ENCODE data around the gene RHOT2. TPM values are rescaled to one million over a fixed set of nuclear protein-coding genes. Genes with fewer than 3 reads are reported as not detected.

Gene RHOT2
- total RNA-seq, 1 experiment from 2014 or later, result 38.5 TPM

DNA sequence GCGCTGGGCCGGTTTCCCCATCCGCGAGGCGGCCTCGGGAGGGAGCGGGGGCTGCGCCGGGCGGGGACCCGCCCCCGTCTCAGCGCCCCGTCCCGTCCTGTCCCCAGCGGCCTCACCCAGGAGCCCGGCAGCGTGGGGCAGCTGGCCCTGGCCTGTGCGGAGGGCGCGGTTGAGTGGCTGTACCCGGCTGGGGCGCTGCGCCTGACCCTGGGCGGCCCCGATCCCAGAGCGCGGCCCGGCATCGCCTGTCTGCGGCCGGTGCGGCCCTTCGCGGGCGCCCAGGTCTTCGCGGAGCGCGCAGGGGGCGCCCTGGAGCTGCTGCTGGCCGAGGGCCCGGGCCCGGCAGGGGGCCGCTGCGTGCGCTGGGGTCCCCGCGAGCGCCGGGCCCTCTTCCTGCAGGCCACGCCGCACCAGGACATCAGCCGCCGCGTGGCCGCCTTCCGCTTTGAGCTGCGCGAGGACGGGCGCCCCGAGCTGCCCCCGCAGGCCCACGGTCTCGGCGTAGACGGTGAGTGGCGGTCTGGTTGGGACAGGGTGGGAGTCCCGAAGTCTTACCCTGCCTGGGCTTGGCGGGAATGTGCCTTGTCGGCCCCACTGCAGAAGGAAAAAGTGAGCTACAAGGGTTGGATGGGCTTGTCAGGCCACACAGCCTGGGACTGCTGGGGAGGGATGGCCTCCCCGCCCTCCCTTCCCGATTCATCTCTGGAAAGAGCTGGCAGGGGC, 47.7 kb downstream of the RHOT2 start:
- DNase-seq (ENCODE audit: low read depth), result no peak

DNA sequence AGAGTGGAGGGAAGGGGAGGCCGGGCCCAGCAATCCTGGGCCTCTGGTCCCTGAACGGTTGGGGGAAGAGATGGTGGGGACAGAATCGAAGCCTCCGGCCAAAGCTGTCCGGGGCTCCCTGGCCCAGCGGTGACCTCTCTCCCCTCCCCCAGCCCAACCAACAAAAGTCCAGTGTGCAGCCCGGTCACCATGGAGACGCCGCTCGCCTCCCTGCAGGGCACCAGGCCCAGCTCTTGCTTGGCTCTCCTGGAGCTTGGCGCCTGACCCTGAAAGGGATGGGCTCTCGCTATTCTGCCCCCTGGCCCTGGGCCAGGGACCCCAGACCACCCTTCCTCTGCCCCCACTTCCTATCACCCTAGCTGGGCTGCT, 48.3 kb downstream of the RHOT2 start:
- peak; percentile 87 for DNase-seq (ENCODE audit: low read depth)

DNA sequence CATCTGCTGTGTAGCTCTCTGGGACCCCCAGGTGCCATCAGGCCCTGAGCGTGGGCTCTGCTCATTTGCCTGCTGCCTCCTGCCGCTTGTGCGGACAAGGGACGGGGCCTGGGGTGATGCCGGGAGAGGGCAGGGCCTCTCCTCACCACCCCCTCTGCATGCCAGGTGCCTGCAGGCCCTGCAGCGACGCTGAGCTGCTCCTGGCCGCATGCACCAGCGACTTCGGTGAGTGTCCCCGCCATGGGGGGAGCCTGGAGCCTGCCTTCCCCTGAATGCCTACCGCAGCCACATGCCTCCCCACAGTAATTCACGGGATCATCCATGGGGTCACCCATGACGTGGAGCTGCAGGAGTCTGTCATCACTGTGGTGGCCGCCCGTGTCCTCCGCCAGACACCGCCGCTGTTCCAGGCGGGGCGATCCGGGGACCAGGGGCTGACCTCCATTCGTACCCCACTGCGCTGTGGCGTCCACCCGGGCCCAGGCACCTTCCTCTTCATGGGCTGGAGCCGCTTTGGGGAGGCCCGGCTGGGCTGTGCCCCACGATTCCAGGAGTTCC, 48.9 kb downstream of the RHOT2 start:
- DNase-seq (ENCODE audit: low read depth), result no peak

DNA sequence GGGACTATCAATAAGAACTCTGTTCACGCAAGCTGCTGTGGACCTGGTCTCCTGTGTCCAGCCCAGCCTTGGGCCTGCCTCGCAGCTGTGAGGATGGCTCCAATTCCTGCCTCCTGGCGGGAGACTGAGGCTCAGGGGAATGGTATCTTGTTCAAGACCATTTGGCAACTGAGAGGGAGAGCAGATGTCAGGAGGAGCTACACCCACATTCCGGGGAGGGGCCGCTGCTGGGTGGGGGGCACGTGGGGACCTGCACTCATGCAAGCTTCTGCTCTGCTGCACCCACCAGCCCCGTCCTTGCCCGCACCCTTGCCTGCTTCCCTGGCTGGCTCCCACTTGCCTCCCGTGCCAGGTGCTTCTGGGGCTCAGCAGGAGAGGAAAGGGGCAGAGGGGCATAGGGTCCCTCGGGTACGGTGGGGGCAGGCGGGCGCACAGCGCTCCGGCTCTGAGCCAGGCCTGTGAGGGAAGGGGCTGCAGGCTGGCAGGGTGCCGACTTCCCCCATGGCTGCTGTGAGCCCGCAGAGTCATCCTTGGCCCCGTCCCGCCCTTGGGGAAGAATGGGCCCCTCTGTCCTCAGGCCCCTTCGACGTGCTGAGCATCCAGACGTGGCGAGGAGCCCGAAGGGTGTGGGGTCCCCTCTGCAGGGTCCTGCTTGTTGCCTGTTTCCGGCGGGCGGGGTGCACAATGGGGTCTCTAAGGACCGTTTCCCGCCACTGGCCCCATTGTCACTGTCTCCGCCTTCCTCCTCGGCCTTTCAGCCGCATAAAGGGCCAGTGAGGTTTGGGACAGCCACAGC, 49.7 kb downstream of the RHOT2 start:
- no peak for DNase-seq (ENCODE audit: low read depth)

DNA sequence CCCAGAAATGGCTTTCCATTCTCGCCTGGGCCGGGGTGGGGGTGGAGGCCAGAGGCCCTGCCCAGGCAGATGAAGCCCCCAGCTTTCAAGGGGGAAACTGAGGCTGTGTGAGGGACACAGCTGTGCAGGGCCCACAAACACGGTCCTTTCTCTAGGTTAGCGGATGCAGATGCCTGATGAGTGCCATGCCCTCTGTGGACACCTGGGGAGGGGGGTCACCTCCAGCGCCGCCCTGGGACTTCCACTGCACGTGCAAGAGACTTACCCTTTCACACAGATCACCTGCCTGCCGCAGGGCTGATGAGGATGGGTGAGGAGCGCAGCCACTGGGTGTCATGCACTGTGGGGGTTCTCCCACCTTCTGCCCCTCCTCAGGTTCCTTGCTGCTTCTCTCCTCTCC, 50.5 kb downstream of the RHOT2 start:
- no peak for DNase-seq (ENCODE audit: low read depth)

- DNase-seq (ENCODE audit: low read depth), result no peak
These were observed 51.0 kb downstream of the RHOT2 start for GRCh38 chr16:718922-719321.

DNA sequence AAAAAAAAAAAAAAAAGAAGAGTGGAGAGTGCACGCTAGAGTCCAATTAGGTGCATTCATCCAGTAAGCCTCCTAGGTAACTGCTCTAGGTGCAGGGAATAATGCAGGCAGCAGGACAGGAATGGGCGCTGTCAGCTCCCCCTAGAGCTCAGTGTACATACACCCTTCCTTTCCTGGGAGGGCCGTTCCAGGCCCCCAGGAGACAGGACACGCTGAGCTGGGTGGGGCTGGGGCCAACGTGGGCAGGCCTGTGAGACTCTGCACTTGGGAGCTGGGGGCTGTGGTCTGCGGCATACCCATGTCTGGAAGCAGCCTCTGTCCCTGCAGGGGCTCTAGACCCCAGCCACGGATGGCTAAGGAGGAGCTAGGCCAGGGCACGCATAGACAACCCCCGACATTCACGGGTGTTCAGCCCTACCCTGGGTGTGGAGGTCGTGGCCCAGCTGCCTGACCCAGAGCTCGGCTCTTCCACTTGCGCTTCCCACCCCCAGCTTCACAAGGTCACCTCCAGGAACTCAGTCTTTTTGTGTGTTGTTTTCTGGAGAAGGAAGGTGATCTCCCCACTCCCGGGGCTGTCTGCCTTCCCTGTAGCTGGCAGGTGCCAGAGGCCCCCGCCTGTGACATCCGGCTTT, 52.0 kb downstream of the RHOT2 start:
- DNase-seq (ENCODE audit: low read depth), result peak; percentile 66

DNA sequence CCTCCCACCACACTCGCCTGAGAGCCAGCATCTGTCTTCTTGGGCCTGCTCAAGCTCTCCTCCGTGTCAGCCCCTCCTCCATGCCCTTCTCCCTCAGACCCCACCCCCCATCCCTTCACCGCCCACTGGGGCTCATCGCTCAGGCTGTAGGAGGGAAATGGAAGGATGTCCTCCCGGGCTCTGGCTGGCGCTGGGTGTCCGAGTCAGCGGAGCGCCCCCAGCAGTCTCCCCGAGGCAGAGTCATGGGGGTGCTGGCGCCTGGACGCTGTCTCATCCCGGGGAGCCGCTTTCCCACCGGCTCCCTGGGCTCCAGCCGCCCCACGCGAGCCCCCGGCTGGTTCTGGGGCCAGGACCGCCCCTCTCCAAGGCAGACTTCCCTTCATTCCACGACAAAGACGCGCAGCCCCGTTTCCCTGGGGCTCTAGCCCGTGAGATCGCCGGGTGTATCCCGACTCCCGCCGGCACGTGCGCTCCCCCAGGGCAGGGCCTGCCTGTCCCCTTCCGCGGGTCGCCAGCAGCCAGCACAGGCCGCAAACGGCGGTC, 52.6 kb downstream of the RHOT2 start:
- peak; percentile 83 for DNase-seq (ENCODE audit: low read depth)

DNA sequence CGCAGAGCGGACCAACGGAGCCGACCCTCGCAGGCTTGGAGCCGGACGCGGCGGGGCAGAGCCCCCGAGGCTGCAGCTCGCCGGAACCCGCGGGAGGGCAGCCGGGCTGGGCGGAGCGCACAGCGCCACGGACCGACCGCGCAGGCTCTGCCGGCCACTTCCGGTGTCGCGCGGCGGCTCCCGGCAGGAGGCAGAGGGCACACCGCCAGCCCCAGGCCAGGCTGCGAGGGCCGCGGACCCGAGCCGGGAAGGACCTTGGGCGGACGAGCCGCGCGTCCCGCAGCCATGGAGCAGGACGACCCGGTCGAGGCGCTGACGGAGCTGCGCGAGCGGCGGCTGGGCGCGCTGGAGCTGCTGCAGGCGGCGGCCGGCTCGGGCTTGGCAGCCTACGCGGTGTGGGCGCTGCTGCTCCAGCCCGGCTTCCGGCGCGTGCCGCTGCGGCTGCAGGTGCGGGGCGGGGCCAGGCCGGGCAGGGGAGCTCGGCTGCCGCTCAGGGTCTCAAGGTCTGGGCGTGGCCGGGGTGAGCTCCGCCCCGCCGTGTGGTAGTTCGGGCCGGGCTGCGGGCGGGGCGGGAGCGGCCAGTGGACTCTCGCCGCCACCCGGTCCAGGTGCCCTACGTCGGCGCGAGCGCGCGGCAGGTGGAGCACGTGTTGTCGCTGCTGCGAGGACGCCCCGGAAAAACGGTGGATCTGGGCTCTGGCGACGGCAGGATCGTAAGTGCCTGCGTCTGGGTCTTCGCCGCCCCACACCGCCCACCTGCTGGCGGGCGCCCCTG, 53.2 kb downstream of the RHOT2 start, which contains the start of gene ANTKMT:
ANTKMT (plus strand) TSS at position 157 of the 775 bp plus-strand sequence; CDS start at position 286, 129 bp downstream.
- DNase-seq (ENCODE audit: low read depth), result peak; percentile 72

DNA sequence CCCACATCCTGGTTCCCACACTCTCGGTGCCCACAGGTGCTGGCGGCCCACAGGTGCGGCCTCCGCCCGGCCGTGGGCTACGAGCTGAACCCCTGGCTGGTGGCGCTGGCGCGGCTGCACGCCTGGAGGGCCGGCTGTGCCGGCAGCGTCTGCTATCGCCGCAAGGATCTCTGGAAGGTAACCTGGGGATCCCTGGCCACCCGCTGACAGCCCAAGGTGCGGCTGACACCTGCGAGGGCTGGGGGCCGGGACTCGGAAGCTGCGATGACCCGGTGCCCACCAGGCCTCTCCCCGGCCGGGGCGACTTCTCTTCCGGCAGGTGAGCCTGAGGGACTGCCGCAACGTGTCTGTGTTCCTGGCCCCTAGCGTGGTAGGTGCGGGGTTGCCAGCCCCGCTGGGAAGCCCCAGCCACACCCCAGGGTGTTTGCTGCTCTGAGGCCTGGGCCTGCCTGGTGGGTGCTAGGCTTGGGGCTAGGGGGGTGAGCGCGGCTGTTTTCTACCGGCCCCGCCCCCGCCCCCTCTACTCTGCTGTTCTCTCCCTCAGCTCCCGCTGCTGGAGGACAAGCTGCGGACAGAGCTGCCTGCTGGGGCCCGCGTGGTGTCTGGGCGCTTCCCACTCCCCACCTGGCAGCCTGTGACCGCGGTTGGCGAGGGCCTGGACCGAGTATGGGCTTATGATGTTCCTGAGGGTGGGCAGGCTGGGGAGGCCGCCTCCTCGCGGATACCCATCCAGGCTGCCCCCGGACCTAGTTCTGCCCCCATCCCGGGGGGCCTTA, 54.0 kb downstream of the RHOT2 start:
- DNase-seq (ENCODE audit: low read depth), result no peak

DNA sequence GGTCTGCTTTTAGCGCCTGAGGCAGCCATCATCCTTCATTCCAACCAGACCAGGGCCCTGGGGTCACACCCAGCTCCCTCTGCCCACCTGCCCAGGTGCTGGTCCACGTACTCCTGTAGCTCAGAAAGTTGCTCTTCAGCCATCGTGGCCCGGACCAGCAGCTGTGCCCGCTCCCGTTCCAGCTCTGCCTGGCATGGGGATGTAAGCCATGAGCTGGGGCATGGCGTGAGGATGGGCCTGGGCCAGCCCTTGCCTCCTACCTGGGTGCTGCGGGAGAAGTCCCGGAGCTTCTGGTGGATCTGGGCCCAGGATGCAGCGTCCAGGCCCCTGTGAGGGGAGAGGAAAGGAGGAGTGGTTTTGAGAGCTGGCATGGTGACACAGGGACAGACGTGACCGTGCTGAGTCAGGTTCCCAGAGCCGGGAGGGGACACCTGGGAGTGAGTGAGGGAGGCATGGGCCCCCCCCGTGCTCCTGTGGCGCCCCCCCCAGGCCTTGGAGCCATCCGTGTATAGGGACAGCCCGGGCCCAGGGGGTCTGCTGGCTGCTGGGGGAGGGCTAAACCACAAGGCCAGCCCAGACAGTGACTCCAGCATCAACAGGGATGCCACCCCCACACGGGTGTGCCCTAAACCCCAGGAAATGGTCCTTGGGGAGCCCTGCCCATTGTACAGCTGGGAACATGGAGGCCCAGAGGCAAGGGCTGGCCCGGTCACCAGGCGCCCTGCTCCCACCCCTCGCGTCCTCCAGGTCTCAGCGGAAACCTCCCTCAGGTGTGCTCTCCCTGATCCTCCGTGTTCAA, 55.1 kb downstream of the RHOT2 start:
- DNase-seq (ENCODE audit: low read depth), result no peak

DNA sequence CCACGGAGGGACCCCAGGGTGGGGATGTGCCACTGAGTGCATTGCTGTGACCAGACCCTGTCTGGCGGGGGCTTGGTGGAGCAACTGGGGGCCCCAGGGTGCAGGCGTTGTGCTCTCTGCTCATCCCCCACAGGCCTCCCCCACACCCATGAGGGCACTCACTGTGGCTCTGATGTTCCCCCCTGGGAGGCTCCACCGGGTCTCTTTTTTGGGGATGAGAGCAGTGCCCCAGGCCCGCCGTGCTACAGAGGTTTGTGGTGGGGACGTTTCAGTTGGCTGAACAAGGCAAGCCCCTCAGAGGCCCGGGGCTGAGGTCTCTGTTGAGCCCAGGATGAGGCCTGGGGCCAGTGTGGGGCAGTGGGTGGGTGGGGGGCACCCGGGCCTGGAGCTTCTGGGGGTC, 55.8 kb downstream of the RHOT2 start:
- DNase-seq (ENCODE audit: low read depth), result no peak

Other genes with a start within 250 kb of the RHOT2 start
- 14.0 and 21.1 TPM in 2 replicates for gene RAB11FIP3, start 242.5 kb upstream of the RHOT2 start, total RNA-seq (2014; rRNA removed; shearing (Covaris generic))
- 23.2 and 36.7 TPM in 2 replicates for gene CAPN15, start 140.4 kb upstream of the RHOT2 start, total RNA-seq (2014; rRNA removed; shearing (Covaris generic))
- not detected in 2 replicates for gene PRR35, start 107.7 kb upstream of the RHOT2 start, total RNA-seq (2014; rRNA removed; shearing (Covaris generic))
- gene NHLRC4, start 101.1 kb upstream of the RHOT2 start, total RNA-seq (2014; rRNA removed; shearing (Covaris generic)), result 0.12 TPM in 1 of 2 replicates, not detected in the other
- 35.9 and 43.8 TPM in 2 replicates for gene PIGQ, start 98.2 kb upstream of the RHOT2 start, total RNA-seq (2014; rRNA removed; shearing (Covaris generic))
- gene RAB40C, start 78.1 kb upstream of the RHOT2 start, total RNA-seq (2014; rRNA removed; shearing (Covaris generic)), result 15.2 and 16.8 TPM in 2 replicates
- gene WFIKKN1, start 37.1 kb upstream of the RHOT2 start, total RNA-seq (2014; rRNA removed; shearing (Covaris generic)), result 0.62 and 2.9 TPM in 2 replicates
- 150 and 177 TPM in 2 replicates for gene METTL26, start 31.8 kb upstream of the RHOT2 start, total RNA-seq (2014; rRNA removed; shearing (Covaris generic))
- 8.5 and 20.9 TPM in 2 replicates for gene MCRIP2, start 26.3 kb upstream of the RHOT2 start, total RNA-seq (2014; rRNA removed; shearing (Covaris generic))
- 15.8 and 16.1 TPM in 2 replicates for gene WDR90, start 18.8 kb upstream of the RHOT2 start, total RNA-seq (2014; rRNA removed; shearing (Covaris generic))
- gene RHBDL1, start 7.5 kb downstream of the RHOT2 start, total RNA-seq (2014; rRNA removed; shearing (Covaris generic)), result 0.15 TPM in 1 of 2 replicates, not detected in the other
- gene STUB1, start 12.3 kb downstream of the RHOT2 start, total RNA-seq (2014; rRNA removed; shearing (Covaris generic)), result 133 and 153 TPM in 2 replicates
- 57.8 and 68.5 TPM in 2 replicates for gene JMJD8, start 16.2 kb downstream of the RHOT2 start, total RNA-seq (2014; rRNA removed; shearing (Covaris generic))
- gene WDR24, start 22.3 kb downstream of the RHOT2 start, total RNA-seq (2014; rRNA removed; shearing (Covaris generic)), result 3.4 and 9.0 TPM in 2 replicates
- 8.1 and 12.0 TPM in 2 replicates for gene FBXL16, start 37.7 kb downstream of the RHOT2 start, total RNA-seq (2014; rRNA removed; shearing (Covaris generic))
- 96.4 and 142 TPM in 2 replicates for gene METRN, start 47.0 kb downstream of the RHOT2 start, total RNA-seq (2014; rRNA removed; shearing (Covaris generic))
- 11.0 and 30.4 TPM in 2 replicates for gene ANTKMT, start 53.0 kb downstream of the RHOT2 start, total RNA-seq (2014; rRNA removed; shearing (Covaris generic))
- gene CCDC78, start 58.3 kb downstream of the RHOT2 start, total RNA-seq (2014; rRNA removed; shearing (Covaris generic)), result 0.25 TPM in 1 of 2 replicates, not detected in the other
- 3.6 and 4.9 TPM in 2 replicates for gene HAGHL, start 59.0 kb downstream of the RHOT2 start, total RNA-seq (2014; rRNA removed; shearing (Covaris generic))
- 24.0 and 27.1 TPM in 2 replicates for gene CIAO3, start 72.9 kb downstream of the RHOT2 start, total RNA-seq (2014; rRNA removed; shearing (Covaris generic))
- 1.7 and 2.1 TPM in 2 replicates for gene MSLN, start 92.6 kb downstream of the RHOT2 start, total RNA-seq (2014; rRNA removed; shearing (Covaris generic))
- 19.5 and 47.7 TPM in 2 replicates for gene RPUSD1, start 120.2 kb downstream of the RHOT2 start, total RNA-seq (2014; rRNA removed; shearing (Covaris generic))
- 10.2 and 20.7 TPM in 2 replicates for gene CHTF18, start 120.5 kb downstream of the RHOT2 start, total RNA-seq (2014; rRNA removed; shearing (Covaris generic))
- gene GNG13, start 132.6 kb downstream of the RHOT2 start, total RNA-seq (2014; rRNA removed; shearing (Covaris generic)), result not detected in 2 replicates

All from M059J (cell line).